ENCODE measurements around the gene GREM1.
A peak's percentile ranks its signal among the peaks of the same experiment; 100 is the strongest.

GREM1 gene

DNA sequence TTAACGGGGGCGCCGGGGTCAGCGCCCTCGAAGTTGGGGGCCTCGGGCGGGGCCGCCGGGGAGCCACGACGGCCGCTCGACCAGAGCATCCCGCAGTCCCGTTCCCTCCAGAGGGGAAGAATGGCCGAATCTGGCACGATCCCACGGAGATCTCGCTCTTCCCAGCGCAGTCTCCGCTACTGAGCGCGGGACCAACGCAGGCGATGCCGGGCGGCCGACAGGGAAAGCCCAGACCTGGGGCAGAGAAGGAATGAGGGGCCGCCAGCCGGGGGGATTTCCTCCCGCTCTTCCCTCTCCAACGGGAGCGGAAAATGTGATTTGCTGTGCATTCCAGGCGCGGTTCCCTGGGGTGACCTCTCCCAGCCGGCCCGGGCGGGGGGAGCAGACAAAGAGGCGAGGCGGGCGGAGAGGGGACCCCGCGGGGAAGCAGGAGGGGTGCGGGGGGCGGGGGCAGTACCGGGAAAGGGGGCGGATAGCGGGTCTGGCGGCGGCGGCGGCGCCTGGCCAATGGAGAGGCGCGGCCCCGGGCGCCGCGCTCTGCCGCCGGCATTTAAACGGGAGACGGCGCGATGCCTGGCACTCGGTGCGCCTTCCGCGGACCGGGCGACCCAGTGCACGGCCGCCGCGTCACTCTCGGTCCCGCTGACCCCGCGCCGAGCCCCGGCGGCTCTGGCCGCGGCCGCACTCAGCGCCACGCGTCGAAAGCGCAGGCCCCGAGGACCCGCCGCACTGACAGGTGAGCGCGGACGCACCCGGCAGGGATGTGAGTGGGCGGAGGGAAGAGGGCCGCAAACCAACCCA lies at the start of gene GREM1:
TSS of gene GREM1 (plus strand) at position 579 of the 801 bp plus-strand sequence. CDS start 12,687 bp downstream, outside the sequence.
- DNase-seq, result no peak

DNA sequence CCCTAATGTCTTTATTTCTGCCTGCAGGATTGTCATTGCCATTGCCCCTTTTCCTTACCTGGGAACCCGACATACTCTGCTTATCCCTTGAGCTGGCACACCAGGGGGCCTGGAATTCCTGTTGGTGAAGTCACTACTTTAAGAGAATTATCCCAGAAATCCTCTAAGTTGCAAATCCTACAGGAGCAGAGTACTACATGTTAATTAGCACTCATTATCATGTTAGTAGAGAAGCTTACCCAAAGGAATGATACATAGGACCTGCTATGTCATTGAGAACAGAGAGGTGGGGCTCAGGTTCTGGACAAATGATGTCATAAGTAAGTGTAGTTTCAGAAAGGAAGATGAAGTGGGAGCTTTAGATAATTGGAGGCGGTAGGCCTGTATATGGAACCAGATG lies 48.9 kb upstream of the GREM1 start:
- no peak for DNase-seq

DNA sequence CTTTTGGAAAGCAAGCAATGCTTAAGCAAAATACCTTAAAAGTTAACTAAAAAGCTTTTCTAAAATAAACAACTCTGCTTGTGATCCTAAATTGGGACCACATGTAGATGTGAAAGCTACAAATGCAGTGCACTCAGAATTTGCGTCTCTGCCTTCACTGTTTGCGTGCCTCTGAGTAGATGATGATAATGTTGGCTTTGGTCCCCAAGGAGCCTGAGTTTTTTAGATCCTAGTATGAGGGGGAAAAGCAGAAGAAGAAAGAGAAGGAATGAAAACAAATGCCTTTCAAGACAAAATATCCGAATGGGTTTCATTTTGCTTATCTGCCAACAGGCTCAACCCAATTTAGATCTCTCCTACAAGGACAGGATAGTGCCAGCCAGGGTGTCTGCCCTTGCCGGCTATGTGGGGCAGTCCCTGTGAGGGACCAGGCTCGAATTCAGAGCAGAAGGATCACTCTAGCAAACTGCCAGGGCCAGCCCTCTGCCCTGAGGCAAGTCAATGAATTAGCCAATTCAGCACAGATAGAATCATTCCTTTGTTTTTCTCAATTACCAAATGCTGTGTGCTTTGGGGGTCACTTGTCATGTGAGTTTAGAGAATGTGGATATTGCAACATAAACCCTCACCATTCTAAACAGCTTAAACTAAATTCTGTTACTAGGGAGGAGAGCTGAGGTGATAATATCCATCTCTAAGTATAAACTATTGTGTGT lies 47.8 kb upstream of the GREM1 start:
- no peak for DNase-seq

DNA sequence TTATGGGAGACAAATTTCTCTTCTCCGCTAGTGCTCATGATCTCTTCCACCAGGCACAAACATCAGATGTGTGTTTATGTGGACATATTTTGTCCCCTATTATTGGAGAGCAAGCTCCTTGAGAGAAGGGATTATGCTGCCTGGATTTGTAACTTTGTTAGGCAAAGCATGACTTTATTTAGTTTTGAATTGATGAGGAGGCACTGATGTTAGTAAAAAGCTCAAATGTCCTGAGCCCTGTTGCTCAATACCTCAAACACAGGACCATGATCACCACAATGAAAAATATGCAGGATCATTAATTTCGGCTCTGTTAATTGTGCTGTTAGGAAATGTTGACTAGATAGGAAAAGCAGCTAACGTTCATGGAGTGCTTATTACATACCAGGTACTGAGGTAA lies 47.2 kb upstream of the GREM1 start:
- no peak for DNase-seq

DNA sequence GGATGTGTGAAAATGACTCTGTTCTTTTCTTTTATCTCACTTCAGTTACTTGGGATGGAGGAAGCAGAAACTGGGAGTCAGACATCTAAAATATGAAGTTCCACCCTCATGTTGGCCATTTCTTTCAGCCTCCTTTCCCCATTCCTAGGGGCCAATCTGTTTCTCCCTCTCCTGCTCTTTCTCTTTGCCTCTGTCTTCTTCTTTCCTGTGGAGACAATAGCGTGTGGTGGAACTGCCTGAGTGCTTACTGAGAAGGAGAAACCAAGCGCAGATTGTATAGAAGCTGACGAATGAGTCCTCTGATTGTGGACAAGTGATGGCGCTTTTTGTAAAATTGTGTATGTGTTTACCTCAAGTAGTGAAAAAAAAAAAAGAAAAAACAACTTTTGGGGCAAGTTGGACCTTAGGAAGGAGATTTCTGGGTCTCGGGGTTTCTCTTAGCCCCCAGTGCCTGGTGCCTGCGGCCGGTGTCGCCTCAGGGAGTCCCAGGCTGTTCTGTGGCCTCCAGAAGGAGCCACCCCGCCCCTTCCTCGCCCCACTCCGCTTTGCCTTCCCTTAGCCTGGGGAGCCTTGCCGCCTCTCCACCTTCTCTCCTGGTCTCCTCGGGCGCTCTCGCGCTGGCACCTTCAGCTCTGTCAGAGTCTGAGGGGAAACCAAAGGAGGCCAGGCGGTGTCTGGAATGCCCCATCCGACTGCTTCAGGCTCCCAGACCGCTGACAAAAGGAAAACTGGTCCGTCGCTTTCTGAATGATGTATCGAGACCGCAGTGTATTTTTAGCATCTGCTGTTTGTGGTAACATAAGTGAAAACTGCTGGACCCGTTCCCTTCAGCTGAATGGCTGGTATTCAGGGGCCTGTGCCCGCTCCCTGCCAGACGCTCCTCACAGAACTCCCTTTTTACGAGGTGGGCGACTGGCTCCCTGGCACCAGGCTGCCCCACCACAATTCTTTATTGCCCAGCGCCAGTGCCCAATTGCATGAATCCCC lies 46.2 kb upstream of the GREM1 start:
- DNase-seq, result no peak

DNA sequence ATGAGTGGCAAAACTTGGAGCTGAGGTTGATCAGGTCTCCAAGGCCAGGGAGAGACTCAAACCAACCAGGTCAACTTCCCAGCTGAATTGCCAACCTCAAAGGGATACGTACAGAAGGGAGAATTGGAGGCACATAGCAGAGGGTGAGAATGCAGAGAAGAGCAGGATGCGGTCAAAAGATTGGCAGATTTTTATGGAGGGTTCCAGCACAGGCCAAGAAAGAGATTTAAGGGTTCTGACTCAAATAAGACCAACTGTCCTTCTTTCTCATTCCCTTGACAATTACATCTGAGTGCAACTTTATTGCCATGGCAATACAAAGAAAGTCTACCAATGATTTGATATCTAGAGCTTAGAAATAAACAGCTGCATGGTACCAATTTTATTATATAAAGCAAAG lies 43.1 kb upstream of the GREM1 start:
- no peak for DNase-seq

DNA sequence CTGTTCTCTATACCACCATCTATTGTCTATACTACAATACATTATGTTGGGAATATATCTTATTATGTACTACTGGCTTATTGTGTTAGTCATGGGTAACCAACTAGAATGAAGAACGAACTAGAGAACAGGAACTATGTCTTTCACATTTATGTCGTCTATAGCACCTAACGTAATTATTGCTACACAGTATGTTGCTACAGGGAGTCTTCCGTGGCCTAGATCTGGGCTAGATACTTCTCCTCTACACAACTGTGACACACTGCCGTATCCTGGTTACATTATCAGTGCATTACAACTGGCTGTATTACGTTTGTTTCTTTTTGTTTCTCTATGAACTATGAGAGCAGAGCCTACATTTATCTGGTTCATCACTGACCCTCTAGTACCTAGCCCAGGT lies 42.3 kb upstream of the GREM1 start:
- DNase-seq, result peak in 1 of 2 experiments; percentile 1

DNA sequence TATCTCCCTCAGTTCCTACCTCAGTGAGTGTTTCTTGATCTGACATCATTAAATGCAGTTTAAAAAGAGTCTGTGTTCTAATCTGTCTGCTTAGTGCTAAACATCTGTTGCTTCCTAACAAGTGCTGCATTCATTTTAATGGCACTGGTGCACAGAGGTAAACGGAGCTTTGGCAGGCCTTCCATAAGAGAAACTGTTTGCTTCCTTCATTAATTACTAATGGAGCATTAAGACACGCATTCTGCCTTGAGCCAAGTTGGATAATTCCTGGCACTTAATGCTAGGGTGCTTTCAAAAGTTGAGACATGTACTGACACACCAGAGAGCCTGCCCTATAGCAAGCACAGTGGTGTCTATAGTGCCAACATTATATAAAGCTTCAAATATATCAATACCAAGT lies 41.6 kb upstream of the GREM1 start:
- DNase-seq, result no peak

DNA sequence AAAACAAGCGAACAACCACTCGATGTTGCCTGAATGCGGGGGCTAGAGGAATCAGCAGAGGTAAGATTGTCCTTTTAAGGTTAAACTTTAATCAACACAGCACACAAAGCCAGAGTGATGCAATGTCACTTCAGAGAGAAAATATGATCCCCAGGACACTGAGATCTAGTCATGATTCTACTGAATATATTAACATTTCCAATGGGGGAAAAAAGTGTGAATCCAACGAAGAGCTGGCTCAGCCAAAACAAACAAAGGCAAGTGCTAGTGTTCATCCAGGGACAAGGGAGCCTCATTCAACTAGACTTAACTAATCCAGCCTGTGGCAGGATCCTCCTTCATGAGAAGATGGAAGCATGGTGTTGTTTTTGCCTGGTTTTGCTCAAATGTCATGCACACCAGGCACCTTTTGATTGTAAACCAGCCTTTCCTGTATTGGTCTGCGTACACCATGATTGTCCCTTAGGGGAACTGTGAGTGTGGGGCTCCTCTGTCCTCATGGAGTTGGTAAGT lies 40.5 kb upstream of the GREM1 start:
- no peak for DNase-seq

DNA sequence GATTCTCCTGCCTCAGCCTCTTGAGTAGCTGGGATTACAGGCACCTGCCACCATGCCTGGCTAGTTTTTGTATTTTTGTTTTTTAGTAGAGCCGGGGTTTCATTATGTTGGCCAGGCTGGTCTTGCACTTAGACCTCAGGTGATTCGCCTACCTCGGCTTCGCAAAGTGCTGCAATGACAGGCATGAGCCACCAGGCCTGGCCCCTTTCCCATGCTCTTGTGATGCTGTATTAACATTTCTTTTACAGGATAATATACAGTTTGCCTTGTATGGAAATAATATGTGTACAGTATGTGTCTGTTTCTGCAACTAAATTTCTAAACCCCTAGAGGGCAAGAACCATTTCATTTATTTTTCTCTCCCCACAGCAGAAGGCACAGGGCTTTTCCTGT lies 38.5 kb upstream of the GREM1 start:
- no peak for DNase-seq

DNA sequence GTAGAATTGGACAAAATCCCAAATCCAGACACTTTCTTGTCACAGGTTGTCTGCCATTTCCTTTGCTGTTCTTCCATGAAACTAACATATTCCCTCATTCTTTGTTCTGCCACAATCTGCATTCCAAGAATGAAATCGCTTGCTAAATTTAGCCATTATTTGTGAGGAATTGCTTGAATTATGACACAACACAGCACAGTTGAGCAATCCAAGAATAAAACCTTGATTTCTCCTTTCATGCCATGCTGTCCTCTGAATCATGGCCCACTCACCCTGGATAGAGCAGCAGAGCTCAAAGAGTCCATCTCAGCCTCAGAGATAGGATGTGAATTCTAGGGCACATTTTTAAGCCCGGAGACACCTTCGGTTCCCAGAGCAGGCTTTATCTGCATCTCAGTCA lies 35.2 kb upstream of the GREM1 start:
- no peak for DNase-seq

DNA sequence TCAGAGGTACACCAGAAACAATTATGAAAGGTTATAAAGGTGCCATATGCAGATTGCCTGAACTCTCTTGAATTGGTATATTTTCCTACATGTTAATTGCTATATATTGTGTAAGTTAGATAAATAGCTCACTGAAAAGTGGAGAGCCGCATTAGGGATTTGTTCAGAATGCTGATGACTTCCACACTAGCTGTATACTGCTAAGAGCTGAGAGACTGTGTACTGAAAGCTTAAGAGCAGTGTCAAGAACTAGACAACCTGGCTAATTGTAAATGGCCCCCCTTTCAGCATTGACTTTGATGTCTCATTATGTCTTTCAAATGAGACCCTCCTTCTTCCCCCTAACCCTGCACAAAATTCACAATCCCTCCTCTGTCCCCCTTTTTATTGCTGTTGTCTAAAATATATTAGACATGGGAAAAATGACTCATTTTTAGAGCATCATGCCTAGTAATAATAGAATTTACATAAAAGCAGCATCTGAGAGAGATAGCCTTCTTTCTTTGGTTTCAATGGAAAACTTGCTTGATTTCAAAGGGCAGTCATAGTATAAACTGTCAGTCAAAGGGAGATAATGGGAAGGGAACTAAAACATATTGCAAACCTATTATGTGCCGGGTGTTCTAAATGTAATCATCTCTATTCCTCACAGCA lies 34.7 kb upstream of the GREM1 start:
- DNase-seq, result no peak

DNA sequence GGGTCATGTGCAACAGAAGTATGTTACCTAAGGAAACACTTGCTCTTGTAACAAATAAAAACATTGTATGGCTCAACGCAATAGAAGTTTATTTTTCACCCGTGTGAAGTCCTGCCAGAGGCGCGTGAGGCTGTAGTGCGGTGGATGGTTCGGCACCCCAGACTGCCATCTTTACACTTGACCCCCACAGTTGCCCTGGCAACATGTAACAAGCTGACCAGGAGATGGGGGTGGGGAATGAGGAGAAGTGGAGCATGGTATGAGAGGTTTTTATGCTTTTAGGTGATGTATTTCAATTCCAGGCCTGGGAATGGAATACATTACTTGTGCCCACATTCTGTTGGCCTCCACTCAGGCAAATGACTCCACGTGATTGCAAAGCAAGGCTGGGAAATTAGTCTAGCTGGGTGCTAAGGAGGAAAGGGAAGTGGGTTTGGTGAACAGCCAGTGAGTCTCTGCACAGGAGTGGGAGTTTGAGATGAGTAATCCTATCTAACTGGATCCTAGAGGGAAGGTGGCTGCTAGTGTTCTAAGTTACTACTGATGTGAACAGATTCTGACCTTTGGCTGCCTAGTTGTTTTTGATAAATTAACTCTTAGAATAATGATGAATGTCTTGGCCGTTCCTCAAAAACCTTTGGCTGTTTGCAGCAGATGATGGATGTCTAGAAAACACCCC lies 33.8 kb upstream of the GREM1 start:
- DNase-seq, result peak; percentile 53 to 54

DNA sequence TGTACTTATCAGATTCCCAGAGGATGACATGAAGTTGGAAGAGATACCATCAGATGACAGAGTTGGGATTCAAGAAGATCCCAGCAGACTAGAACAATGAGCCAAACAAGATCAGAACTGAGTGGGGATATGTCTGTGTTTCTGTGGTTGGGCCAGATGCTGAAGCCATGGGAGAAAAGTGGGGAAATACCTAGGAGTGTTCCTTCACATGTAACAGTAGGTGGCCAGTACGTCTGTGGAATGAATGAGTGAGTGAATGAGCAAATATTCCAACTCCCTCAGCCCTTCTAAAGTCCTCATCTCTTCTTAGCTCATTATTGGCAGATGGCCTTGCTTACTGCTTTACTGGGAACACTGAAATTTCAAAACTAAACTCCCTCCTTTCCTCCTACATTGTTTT lies 32.2 kb upstream of the GREM1 start:
- no peak for DNase-seq

DNA sequence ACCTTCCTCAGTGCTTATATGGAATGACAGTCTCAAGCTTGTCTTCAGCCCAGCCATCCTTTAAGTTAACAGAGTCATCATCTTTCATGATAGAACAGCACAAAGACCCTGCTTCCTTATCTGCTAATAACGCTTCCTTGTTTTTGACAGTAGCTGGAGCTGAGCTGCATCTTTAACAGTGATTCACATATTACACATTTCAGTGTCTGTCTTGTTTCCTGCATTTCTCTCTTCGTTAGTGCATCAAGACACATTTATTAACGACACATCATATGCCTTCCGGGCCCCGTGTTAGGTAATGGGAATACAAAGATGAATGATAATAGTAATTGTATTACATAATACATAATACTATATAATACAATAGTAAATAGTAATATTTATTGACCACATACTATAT lies 30.2 kb upstream of the GREM1 start:
- DNase-seq, result no peak

DNA sequence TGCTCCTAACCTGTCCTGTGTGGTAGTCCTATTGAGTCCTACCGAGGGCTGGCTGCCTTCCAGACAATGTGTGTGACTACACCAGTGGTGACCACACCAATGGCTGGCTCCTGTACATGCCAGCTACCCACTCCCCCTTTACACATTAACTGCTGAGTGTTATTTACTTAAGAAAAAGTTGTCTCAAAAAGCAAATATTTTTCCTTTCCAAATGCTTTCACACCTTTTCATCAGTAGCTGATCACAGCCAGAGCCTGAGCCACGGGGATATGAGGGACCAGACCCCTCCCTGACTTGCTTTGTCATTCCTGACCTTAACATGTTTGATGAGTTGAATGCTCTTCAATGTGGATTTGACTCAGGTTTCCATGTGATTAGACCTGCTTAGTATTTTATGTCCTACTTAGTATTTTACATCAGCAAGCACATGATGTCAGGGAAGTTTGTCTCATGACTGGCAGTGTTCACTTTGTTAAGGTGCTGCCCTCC lies 29.6 kb upstream of the GREM1 start:
- no peak for DNase-seq

DNA sequence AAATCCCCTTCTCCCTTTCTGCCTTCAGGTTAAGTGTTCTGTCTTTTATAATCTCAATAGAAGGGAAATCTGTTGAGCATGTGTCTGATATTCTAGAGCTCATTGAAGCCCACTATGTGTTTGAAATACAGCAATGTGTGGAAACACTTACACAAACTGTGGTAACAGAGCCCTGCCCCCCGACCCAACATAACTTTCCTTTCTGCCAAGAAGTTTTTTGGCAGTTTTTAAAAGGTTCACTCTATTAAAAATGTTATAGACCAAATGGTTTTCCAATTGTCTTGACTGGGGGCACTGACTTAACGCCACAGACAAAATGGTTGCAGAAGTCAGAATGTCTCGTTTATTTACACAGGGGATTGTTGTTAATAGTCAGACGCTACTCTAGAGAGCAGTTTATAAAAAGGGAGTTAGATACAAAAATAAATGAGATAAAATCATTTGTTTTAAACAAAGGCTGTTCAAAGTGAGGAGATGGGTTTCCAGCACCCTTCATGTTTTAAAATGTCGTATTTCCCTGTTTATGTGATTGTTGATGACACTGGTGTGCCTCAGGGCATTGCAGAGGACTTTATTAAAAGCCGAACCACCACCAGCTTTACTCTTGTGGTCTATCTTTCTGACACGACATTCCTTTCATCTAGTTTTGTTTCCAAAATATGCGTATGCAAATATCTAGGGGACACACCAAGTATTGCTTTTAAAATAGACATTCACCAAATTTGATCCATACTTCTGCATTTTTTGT lies 26.7 kb upstream of the GREM1 start:
- DNase-seq, result no peak

DNA sequence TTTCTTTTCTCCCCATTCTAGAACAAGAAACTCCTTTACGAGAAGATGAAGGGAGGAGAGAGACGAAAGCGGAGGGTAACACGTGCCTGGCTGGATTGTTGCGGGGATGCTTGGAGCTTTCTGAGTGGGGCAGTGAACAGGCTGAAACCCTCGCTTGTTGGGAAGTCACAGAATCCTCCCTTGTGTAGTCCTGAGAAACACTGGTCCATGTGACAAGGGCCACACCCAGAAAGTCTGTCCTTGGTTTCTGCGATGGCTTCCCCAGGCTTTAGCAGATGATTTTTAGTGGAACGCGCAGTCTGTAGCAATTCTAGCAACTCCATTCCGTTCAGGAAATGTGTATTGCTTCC lies 26.1 kb upstream of the GREM1 start:
- DNase-seq, result no peak

DNA sequence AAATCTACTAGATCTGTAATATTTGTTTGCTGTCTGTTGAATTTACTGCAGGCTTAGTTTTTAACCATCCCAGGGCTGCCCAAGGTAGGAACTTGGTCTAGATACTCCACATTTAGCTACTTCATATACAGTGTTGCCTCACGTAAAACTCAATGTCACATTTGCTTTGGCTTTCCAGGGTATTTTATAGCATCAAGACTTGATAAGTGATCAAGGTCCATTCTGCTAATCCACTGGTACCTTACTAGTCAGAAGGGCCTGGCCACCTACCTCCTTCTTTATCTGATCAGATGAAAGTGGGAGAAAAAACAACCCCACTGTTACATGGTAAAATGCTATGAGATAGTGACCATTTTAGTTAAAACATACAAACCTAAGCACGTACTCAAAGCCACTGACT lies 25.5 kb upstream of the GREM1 start:
- DNase-seq, result no peak

DNA sequence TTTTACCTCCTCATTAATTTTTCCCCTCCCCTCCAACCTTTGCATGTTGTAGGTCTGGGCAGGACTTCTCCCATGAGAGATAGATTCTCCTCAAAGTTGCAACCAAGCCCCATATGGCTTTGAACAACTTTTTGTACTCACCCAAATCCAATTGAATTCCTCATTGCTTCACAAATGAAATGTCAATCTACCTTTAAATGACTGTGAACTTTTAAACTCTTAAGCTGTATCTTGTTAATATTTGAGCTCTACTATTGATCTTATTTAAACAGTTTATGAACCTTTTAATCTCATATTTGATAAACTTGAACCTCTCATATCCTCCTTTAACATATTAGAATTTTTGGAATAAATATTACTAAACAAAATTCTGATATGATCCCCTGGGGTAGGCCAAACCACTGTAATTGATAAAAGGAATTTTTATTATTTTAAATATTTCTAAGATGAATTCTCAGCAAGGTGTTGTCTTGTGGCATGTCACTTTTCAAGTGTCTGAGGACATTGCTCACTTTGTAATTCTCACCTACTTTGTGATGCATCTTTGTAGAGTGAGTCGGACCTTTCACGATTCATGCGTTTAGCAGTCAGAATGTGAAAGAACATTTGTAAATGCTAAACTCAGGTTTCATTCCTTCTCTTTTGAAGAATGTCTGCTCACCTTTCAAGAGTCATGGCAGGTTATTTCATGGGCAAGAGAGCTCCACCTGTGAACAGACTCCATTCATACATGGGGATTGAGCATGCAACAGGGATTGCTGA lies 23.4 kb upstream of the GREM1 start:
- DNase-seq, result no peak
